ENCODE measurements around the gene RBM38. TPM values are rescaled to one million over a fixed set of nuclear protein-coding genes. Genes with fewer than 3 reads are reported as not detected.

Gene RBM38
- total and polyA plus RNA-seq, 9 of the 15 experiments (the other 6 are each of a cell fraction or from before 2014, with no cell fraction given), result 0.28 to 82.4 (median 33.2) TPM

DNA sequence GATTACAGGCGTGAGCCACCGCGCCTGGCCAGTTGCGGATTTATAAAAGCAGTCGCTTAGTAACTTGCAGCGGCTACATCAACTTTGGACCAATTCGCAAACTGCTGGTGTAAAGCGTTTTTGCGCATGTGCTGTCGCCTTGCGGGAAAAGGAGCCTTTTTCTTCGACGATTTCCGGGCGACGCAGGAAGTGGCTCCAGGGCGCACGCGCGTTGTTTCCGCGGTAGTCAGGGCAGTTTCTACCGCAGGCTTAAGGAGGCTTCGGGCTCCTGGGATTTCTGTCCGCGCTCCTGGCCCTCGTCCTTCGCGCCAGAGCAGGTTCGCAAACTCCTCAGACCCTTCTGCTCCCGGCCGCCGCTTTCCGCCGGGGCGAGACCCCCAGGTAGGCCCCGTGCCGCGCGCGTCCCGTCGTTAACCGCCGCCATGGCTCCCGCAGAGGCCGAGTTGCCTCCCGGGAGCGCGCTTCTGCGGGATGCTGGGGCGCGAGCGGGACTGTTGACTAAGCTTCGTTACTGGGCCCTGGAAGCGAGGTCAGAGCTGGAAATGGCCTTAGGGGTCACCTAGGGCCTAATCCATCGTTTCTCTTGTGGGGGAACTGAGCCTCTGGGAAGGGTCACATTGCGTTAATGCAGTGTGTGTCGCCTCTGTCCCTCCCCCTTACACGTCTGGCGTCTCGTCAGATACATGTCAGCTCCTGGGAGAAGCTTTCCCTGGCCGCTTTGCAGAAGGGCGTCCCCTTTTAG lies 40.0 kb upstream of the RBM38 start, which contains the start of gene RAE1 (continued):
- TF ChIP-seq ZFX (CRISPR knock-in tag; IDR thresholded peaks at IDR 0.05) (peak; percentile 89), ADNP (tag; IDR thresholded peaks at IDR 0.05) (no peak), NCOA4 (IDR thresholded peaks at IDR 0.05; ENCODE audit: partially characterized antibody) (no peak), ZNF174 (CRISPR knock-in tag; IDR thresholded peaks at IDR 0.05) (no peak), PPARD (CRISPR knock-in tag; IDR thresholded peaks at IDR 0.05) (no peak), GTF2E2 (tag; IDR thresholded peaks at IDR 0.05) (no peak; the same call in 1 of the 2 replicates), ZBTB8A (IDR thresholded peaks at IDR 0.05; ENCODE audit: partially characterized antibody) (no peak), CC2D1A (IDR thresholded peaks at IDR 0.05) (no peak), CHCHD3 (CRISPR knock-in tag; IDR thresholded peaks at IDR 0.05) (no peak), RHOXF2B (CRISPR knock-in tag; conservative IDR thresholded peaks at IDR 0.05) (no peak), HNRNPH1 (optimal IDR thresholded peaks at IDR 0.05; ENCODE audit: low read depth, low read length) (no peak), NCOA6 (IDR thresholded peaks at IDR 0.05) (no peak)
- TF ChIP-seq, protein P1, sequence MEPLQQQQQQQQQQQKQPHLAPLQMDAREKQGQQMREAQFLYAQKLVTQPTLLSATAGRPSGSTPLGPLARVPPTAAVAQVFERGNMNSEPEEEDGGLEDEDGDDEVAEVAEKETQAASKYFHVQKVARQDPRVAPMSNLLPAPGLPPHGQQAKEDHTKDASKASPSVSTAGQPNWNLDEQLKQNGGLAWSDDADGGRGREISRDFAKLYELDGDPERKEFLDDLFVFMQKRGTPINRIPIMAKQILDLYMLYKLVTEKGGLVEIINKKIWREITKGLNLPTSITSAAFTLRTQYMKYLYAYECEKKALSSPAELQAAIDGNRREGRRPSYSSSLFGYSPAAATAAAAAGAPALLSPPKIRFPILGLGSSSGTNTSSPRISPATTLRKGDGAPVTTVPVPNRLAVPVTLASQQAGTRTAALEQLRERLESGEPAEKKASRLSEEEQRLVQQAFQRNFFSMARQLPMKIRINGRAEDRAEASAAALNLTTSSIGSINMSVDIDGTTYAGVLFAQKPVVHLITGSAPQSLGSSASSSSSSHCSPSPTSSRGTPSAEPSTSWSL (CRISPR knock-in tag; IDR thresholded peaks at IDR 0.05; ENCODE audit: borderline replicate concordance), result no peak
- TF ChIP-seq, protein P2, sequence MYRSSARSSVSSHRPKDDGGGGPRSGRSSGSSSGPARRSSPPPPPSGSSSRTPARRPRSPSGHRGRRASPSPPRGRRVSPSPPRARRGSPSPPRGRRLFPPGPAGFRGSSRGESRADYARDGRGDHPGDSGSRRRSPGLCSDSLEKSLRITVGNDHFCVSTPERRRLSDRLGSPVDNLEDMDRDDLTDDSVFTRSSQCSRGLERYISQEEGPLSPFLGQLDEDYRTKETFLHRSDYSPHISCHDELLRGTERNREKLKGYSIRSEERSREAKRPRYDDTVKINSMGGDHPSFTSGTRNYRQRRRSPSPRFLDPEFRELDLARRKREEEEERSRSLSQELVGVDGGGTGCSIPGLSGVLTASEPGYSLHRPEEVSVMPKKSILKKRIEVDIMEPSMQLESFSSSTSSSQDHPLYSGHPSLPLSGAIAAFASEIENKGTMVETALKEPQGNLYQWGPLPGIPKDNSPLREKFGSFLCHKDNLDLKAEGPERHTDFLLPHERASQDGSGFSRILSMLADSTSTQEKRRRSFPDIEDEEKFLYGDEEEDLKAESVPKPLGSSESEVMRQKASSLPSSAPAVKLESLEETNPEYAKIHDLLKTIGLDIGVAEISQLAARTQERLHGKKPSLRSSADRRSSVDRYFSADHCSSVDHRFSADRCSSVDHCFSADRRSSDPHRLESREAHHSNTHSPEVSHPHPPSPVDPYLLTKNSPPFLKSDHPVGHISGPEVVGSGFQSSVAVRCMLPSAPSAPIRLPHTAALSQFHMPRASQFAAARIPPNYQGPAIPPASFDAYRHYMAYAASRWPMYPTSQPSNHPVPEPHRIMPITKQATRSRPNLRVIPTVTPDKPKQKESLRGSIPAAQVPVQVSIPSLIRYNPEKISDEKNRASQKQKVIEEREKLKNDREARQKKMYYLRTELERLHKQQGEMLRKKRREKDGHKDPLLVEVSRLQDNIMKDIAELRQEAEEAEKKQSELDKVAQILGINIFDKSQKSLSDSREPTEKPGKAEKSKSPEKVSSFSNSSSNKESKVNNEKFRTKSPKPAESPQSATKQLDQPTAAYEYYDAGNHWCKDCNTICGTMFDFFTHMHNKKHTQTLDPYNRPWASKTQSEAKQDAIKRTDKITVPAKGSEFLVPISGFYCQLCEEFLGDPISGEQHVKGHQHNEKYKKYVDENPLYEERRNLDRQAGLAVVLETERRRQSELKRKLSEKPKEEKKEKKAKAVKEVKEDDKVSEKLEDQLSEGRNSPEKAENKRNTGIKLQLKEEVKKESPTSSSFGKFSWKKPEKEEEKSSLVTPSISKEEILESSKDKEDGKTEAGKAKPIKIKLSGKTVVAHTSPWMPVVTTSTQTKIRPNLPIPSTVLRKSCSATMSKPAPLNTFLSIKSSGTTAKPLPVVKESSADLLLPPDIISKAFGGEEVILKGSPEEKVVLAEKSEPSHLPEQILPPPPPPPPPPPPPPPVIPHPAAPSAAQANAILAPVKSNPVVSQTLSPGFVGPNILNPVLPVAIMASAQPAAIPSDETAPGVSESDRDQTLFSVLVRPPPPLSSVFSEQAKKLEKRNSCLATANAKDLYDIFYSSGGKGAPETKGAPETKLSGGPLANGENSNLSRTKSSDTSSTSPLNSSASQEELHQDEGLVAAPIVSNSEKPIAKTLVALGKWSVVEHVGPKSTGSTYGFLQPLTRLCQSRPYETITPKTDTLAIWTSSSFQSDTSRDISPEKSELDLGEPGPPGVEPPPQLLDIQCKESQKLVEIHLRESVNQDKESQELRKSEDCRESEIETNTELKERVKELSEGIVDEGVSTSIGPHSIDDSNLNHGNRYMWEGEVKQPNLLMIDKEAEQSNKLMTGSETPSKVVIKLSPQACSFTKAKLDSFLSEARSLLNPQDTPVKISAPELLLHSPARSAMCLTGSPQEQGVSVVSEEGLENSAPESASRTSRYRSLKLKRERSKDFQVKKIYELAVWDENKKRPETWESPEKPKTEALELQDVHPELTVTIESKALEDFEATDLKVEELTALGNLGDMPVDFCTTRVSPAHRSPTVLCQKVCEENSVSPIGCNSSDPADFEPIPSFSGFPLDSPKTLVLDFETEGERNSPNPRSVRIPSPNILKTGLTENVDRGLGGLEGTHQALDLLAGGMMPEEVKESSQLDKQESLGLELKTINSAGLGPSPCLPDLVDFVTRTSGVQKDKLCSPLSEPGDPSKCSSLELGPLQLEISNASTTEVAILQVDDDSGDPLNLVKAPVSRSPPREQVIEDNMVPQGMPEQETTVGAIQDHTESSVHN (IDR thresholded peaks at IDR 0.05; ENCODE audit: borderline replicate concordance in 1 of 2, low read depth in 1 of 2), result no peak
